Measurements from ENCODE around the gene BMPER. TPM values are rescaled to one million over a fixed set of nuclear protein-coding genes. Genes with fewer than 3 reads are reported as not detected.
A peak's percentile ranks its signal among the peaks of the same experiment; 100 is the strongest.

Gene BMPER
- total and polyA plus RNA-seq, 8 donors = 1.9 to 9.5 (median 4.6) TPM; not detected in 1

GRCh38 chr7:33973231-33974015 lies 68.1 kb downstream of the BMPER start:
- H3K9me3 ChIP-seq = no peaks in the 10 kb centered on the region
- no peaks in the 10 kb centered on the region for H3K4me1 ChIP-seq
- 65 to 83% (median 80%) methylated on average over 4 to 5 of the region's 5 CpGs for WGBS, 5 donors
- no peaks in the 10 kb centered on the region for H3K27me3 ChIP-seq
- TF ChIP-seq CTCF (IDR thresholded peaks at IDR 0.05) (no peak), POLR2AphosphoS5 (IDR thresholded peaks at IDR 0.05) (no peak), POLR2A (IDR thresholded peaks at IDR 0.05) (no peak), EP300 (IDR thresholded peaks at IDR 0.05) (no peak)
- H3K27ac ChIP-seq = no peak overlapping the region
- no peak overlapping the region for H3K4me3 ChIP-seq
- DNase-seq = no peak
- H3K36me3 ChIP-seq = peaks cover 0 to 59% (median 17%) of the 10 kb centered on the region in 4 donors
- intact Hi-C loops (cut with DNase I; ENCODE audit: low total_unique reads) = no loop called here

DNA sequence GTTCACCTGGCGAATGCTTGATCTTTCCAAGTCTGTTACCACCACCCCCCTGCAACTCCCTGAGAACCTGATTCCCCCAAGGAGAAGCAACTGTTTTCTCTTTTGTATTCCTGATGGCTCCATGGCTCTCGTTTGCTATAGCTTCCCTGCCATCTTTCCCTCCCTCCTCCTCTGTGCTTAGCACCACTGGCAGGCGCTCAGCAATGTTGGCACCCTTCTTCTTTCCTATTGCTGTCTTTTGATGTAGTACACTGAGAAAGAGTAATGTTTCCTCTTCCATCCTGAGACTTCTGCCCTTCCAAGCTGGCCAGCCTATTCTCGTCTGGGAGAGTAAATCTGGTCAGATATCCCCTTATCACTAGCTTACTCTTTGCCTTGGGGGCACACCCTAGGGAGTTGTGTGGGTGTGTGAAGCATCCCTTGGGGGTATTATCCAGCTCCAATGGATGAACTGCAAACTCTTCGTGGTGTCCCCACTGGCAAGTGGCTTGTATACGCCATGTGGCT lies 74.0 kb downstream of the BMPER start:
- intact Hi-C loops (cut with DNase I; ENCODE audit: low total_unique reads) = no loop called here
- Histone ChIP-seq H3K9me3 (no peaks in the 10 kb centered on the region), H3K27ac (no peak overlapping the region), H3K36me3 (peaks cover 0 to 40% (median 9%) of the 10 kb centered on the region in 4 donors), H3K4me3 (no peak overlapping the region), H3K4me1 (no peaks in the 10 kb centered on the region), H3K27me3 (no peaks in the 10 kb centered on the region)
- no peak for DNase-seq
- 77 to 88% (median 79%) methylated on average over 6 of the region's 6 CpGs for WGBS, 5 donors
- TF ChIP-seq POLR2A (IDR thresholded peaks at IDR 0.05) (no peak), CTCF (IDR thresholded peaks at IDR 0.05) (no peak), EP300 (IDR thresholded peaks at IDR 0.05) (no peak), POLR2AphosphoS5 (IDR thresholded peaks at IDR 0.05) (no peak)

- DNase-seq = peak in 1 of 2 donors; percentile 16
- no peaks in the 10 kb centered on the region for H3K9me3 ChIP-seq
- peaks cover 0 to 36% (median 4%) of the 10 kb centered on the region in 4 donors for H3K36me3 ChIP-seq
- H3K27me3 ChIP-seq = no peaks in the 10 kb centered on the region
- H3K4me3 ChIP-seq = no peak overlapping the region
- H3K4me1 ChIP-seq = no peaks in the 10 kb centered on the region
- TF ChIP-seq EP300 (IDR thresholded peaks at IDR 0.05) (no peak), CTCF (IDR thresholded peaks at IDR 0.05) (no peak), POLR2AphosphoS5 (IDR thresholded peaks at IDR 0.05) (no peak), POLR2A (IDR thresholded peaks at IDR 0.05) (no peak)
- 71 to 81% (median 77%) methylated on average over 8 of the region's 8 CpGs for WGBS, 5 donors
- intact Hi-C loops (cut with DNase I; ENCODE audit: low total_unique reads) = no loop called here
- no peak overlapping the region for H3K27ac ChIP-seq
Observed at GRCh38 chr7:33979807-33980355, 74.5 kb downstream of the BMPER start.

DNA sequence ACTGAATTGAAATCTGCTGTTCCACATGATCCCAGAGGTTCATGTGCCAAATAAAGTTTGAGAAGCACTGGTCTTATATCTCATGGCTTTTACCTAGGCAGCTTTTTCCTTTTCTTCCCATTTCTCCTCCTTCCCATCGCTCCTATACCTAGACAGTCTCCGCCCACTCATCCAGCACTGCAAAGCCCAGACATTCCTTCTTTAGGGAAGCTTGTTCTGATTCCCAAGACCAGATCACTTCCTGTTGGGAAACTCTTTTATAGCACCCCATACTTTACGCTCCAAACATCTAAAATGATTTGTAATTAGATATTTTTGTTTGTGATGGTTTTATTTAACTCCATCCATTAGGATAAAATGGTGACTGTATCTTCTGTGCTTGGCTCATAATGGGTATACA lies 75.9 kb downstream of the BMPER start:
- H3K4me1 ChIP-seq = no peaks in the 10 kb centered on the region
- H3K9me3 ChIP-seq = no peaks in the 10 kb centered on the region
- no peak for DNase-seq
- WGBS, 5 donors = 82 to 93% (median 85%) methylated on average over 3 of the region's 3 CpGs
- H3K4me3 ChIP-seq = no peak overlapping the region
- intact Hi-C loops (cut with DNase I; ENCODE audit: low total_unique reads) = no loop called here
- TF ChIP-seq POLR2AphosphoS5 (IDR thresholded peaks at IDR 0.05) = no peak
- no peak for TF ChIP-seq EP300 (IDR thresholded peaks at IDR 0.05)
- TF ChIP-seq CTCF (IDR thresholded peaks at IDR 0.05) = no peak
- no peaks in the 10 kb centered on the region for H3K27me3 ChIP-seq
- no peak overlapping the region for H3K27ac ChIP-seq
- peaks cover 0 to 23% (median 0%) of the 10 kb centered on the region in 4 donors for H3K36me3 ChIP-seq

Measured in stomach (tissue), 9 donors.